GM13976 (cell line): ENCODE data around the gene PRR19.

Source experiments
- DNase-seq: peaks from one replicate; pipeline ENCODE4 v3.0.0; 2012; ENCODE audit warnings: low spot score
- in situ Hi-C: fragments of 300-500 bp; cut with MboI; formaldehyde crosslinking; loops from one replicate; pipeline ENCODE4 v1.12.0; 2022; ENCODE audit warnings: low sequenced_read_pairs, mixed read lengths, inconsistent platforms; ENCODE audit not compliant: unreplicated experiment
- TF ChIP-seq, protein P1 (sequence below): IDR thresholded peaks from 2 replicates; pipeline ENCODE4 v1.5.1; 2012; ENCODE audit warnings: borderline replicate concordance, mild to moderate bottlenecking; ENCODE audit not compliant: insufficient read depth; ENCODE audit errors: extremely low read depth, missing control alignments, control extremely low read depth

The PRR19 gene

DNA sequence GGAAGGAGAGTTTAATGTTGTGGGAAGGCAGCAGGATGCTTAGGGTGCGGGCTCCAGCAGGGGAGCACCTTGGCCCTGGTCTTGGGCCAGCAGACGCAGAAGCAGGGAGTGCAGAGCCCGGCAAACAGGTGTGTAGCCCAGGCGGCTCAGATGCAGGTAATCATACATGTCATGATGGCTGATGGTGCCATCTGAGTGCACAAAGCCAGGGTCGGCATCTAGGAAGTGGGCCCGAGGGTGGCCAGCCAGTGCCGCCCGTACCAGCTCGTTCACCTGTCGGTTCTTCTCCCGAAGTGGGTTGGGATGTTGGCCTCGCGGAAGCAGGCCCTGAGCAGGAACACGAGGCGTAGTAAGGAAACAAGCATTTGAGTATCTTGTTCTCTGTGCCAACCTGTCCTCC, 4.9 kb upstream of the PRR19 start:
- TF ChIP-seq, protein P1, sequence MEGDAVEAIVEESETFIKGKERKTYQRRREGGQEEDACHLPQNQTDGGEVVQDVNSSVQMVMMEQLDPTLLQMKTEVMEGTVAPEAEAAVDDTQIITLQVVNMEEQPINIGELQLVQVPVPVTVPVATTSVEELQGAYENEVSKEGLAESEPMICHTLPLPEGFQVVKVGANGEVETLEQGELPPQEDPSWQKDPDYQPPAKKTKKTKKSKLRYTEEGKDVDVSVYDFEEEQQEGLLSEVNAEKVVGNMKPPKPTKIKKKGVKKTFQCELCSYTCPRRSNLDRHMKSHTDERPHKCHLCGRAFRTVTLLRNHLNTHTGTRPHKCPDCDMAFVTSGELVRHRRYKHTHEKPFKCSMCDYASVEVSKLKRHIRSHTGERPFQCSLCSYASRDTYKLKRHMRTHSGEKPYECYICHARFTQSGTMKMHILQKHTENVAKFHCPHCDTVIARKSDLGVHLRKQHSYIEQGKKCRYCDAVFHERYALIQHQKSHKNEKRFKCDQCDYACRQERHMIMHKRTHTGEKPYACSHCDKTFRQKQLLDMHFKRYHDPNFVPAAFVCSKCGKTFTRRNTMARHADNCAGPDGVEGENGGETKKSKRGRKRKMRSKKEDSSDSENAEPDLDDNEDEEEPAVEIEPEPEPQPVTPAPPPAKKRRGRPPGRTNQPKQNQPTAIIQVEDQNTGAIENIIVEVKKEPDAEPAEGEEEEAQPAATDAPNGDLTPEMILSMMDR = no peak
- in situ Hi-C loops = no loop called here
- DNase-seq = no peak

- in situ Hi-C loops = no loop called here
- TF ChIP-seq, protein P1 = no peak
- no peak for DNase-seq
Observed at GRCh38 chr19:42303101-42303464, 1.2 kb downstream of the PRR19 start.

- in situ Hi-C loops = no loop called here
Observed at GRCh38 chr19:42303876-42304275, 1.9 kb downstream of the PRR19 start.

GRCh38 chr19:42306646-42307045, 4.7 kb downstream of the PRR19 start:
- no peak for DNase-seq
- TF ChIP-seq, protein P1 = no peak

More at GRCh38 chr19:42303876-42304275, 1.9 kb downstream of the PRR19 start:
- no peak for DNase-seq
- TF ChIP-seq, protein P1 = no peak

GRCh38 chr19:42309686-42310085, 7.8 kb downstream of the PRR19 start:
- in situ Hi-C loops = no loop called here
- no peak for DNase-seq
- TF ChIP-seq, protein P1 = no peak

More at GRCh38 chr19:42306646-42307045, 4.7 kb downstream of the PRR19 start:
- in situ Hi-C loops = no loop called here

GRCh38 chr19:42311657-42312056, 9.7 kb downstream of the PRR19 start:
- in situ Hi-C loops = no loop called here
- DNase-seq = no peak
- TF ChIP-seq, protein P1 = no peak

DNA sequence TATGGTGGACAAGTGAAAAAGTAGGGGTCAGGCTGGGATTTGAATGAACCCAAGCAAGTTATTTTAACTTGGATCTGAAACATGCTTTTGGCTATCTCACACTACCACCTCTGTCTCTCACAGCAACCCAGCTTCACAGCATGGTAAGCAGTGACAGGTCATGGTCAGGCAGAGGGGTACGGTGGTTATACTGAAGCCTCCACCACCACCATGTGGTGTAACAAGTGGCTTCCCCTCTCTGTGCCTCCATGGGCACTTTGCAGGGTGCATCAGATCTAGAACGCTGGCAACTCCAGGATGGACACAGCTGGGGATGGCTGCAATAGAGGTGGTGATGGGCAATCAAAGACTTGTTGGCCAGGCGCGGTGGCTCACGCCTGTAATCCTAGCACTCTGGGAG, 10.4 kb downstream of the PRR19 start:
- no peak for DNase-seq
- in situ Hi-C loops = no loop called here
- TF ChIP-seq, protein P1 = no peak
